22Rv1 (cell line): ENCODE data around the gene KIF18A.

Source experiments
- CTCF ChIP-seq: fragments of 450-650 bp; IDR thresholded peaks from 2 replicates; pipeline ENCODE4 v1.5.1; 2017; ENCODE audit warnings: mild to moderate bottlenecking
- ZFX ChIP-seq: fragments of 450-650 bp; IDR thresholded peaks from 2 replicates; pipeline ENCODE4 v1.6.1; 2017; ENCODE audit warnings: antibody characterized with exemption, borderline replicate concordance

GRCh38 chr11:28098257-28098656, 9.7 kb downstream of the KIF18A start:
- TF ChIP-seq CTCF (no peak), ZFX (no peak)
